Liver (tissue), 3 donors: ENCODE results near the gene SP2.

Experiments used
- CTCF ChIP-seq: fragments of 150-350 bp; IDR thresholded peaks from 2 replicates; pipeline ENCODE4 v1.5.1; 2017; ENCODE audit warnings: improper control_type of control experiment, low read depth, low read length; ENCODE audit not compliant: missing input control
- EGR1 ChIP-seq, 2 donors: IDR thresholded peaks; 2 replicates each; pipeline ENCODE4 v1.6.1; 2016 to 2018; ENCODE audit warnings: antibody characterized with exemption in 2 of 2, low read depth in 2 of 2
- FOXA1 ChIP-seq: IDR thresholded peaks from 2 replicates; pipeline ENCODE4 v1.6.1; 2016; ENCODE audit warnings: antibody characterized with exemption
- GABPA ChIP-seq, 2 donors: IDR thresholded peaks in 1 of 2; conservative IDR thresholded peaks in 1 of 2; 2 replicates each; pipeline ENCODE4 v1.6.1; 2016; ENCODE audit warnings: antibody characterized with exemption in 2 of 2, mild to moderate bottlenecking in 1 of 2, moderate library complexity in 1 of 2
- JUND ChIP-seq, 2 donors: IDR thresholded peaks; 2 replicates each; pipeline ENCODE4 v1.6.1; 2016; ENCODE audit warnings: antibody characterized with exemption in 2 of 2
- MAX ChIP-seq: IDR thresholded peaks from 2 replicates; pipeline ENCODE4 v1.6.1; 2016; ENCODE audit warnings: antibody characterized with exemption
- NR2F2 ChIP-seq: IDR thresholded peaks from 2 replicates; pipeline ENCODE4 v1.6.1; 2016; ENCODE audit warnings: antibody characterized with exemption
- RAD21 ChIP-seq, 2 donors: IDR thresholded peaks; 2 replicates each; pipeline ENCODE4 v1.6.1; 2016; ENCODE audit warnings: antibody characterized with exemption in 2 of 2, mild to moderate bottlenecking in 2 of 2
- REST ChIP-seq: IDR thresholded peaks from 2 replicates; pipeline ENCODE4 v1.6.1; 2016; ENCODE audit warnings: antibody characterized with exemption, mild to moderate bottlenecking
- RXRA ChIP-seq, 2 donors: IDR thresholded peaks; 2 replicates each; pipeline ENCODE4 v1.6.1; 2017 to 2018; ENCODE audit warnings: antibody characterized with exemption in 2 of 2, mild to moderate bottlenecking in 1 of 2
- SP1 ChIP-seq: IDR thresholded peaks from 2 replicates; pipeline ENCODE4 v1.6.1; 2018; ENCODE audit warnings: antibody characterized with exemption, mild to moderate bottlenecking
- TAF1 ChIP-seq: conservative IDR thresholded peaks from 2 replicates; pipeline ENCODE4 v1.6.1; 2016; ENCODE audit warnings: antibody characterized with exemption, mild to moderate bottlenecking
- YY1 ChIP-seq: IDR thresholded peaks from 2 replicates; pipeline ENCODE4 v1.6.1; 2016; ENCODE audit warnings: antibody characterized with exemption, mild to moderate bottlenecking
- ZBTB33 ChIP-seq: IDR thresholded peaks from 2 replicates; pipeline ENCODE4 v1.6.1; 2016; ENCODE audit warnings: antibody characterized with exemption
- donor health status: healthy.
- donor health status: healthy.

- TF ChIP-seq TAF1, result no peak
- no peak for TF ChIP-seq CTCF
- no peak for TF ChIP-seq GABPA (IDR thresholded peaks at IDR 0.05 in 1 of 2, conservative IDR thresholded peaks at IDR 0.05 in 1 of 2)
- TF ChIP-seq RXRA (IDR thresholded peaks at IDR 0.05), result no peak
- no peak for TF ChIP-seq FOXA1
- no peak for TF ChIP-seq NR2F2
- no peak for TF ChIP-seq RAD21 (IDR thresholded peaks at IDR 0.05)
- no peak for TF ChIP-seq REST
- no peak for TF ChIP-seq JUND (IDR thresholded peaks at IDR 0.05)
- no peak for TF ChIP-seq YY1
- no peak for TF ChIP-seq SP1
- no peak for TF ChIP-seq MAX
- no peak for TF ChIP-seq EGR1 (IDR thresholded peaks at IDR 0.05; ENCODE audit: low read depth in 2 of 2)
- TF ChIP-seq ZBTB33, result no peak
These were observed 13.8 kb upstream of the SP2 start for GRCh38 chr17:47882247-47882646.
